GM12873 (cell line): ENCODE measurements around the gene SEC14L3.

Experiments
- TF ChIP-seq, protein P1 (sequence below): IDR thresholded peaks from 2 replicates; pipeline ENCODE4 v1.5.1; 2012; ENCODE audit warnings: low read depth, mild to moderate bottlenecking, moderate library complexity, low read length, control low read depth; ENCODE audit not compliant: insufficient read depth; ENCODE audit errors: missing control alignments

Gene SEC14L3

DNA sequence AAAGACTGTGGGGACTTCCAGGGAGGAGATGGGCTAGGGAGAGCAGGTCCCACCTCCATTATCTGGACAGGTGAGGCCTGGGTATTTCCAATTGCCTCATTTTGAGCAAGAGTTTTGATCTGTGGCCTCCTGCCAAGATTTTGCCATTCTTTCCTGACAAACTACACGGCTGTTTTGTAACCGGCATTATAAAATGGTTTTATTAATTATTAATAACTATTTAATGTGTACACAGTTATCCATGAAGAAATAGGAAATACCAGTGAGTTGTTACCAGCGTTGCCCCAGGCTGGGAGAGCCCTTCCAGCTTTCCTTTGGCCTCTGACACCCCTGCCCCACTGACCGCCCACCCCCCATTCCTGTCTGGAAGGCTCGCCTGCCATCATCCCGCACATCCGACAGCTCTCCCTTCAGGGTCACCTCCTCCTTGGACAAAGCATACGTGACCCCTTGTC lies 14.9 kb upstream of the SEC14L3 start:
- TF ChIP-seq, protein P1, sequence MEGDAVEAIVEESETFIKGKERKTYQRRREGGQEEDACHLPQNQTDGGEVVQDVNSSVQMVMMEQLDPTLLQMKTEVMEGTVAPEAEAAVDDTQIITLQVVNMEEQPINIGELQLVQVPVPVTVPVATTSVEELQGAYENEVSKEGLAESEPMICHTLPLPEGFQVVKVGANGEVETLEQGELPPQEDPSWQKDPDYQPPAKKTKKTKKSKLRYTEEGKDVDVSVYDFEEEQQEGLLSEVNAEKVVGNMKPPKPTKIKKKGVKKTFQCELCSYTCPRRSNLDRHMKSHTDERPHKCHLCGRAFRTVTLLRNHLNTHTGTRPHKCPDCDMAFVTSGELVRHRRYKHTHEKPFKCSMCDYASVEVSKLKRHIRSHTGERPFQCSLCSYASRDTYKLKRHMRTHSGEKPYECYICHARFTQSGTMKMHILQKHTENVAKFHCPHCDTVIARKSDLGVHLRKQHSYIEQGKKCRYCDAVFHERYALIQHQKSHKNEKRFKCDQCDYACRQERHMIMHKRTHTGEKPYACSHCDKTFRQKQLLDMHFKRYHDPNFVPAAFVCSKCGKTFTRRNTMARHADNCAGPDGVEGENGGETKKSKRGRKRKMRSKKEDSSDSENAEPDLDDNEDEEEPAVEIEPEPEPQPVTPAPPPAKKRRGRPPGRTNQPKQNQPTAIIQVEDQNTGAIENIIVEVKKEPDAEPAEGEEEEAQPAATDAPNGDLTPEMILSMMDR: no peak

DNA sequence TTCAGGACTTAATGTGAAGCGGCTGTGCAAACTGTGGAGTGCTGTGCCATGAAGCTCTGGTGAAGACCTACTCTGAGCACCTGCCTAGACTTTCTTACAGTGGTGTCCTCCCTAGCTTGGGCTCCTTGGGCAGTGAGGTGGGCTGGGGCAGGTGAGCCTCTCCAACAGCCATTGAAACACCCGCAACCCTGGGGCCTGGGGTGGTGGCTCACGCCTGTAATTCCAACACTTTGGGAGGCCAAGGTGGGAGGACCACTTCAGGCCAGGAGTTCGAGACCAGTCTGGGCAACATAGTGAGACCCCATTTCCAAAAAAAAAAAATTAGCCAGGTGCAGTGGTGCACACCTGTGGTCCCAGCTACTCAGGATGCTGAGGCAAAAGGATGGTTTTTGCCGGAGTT lies 14.3 kb upstream of the SEC14L3 start:
- TF ChIP-seq, protein P1: no peak

DNA sequence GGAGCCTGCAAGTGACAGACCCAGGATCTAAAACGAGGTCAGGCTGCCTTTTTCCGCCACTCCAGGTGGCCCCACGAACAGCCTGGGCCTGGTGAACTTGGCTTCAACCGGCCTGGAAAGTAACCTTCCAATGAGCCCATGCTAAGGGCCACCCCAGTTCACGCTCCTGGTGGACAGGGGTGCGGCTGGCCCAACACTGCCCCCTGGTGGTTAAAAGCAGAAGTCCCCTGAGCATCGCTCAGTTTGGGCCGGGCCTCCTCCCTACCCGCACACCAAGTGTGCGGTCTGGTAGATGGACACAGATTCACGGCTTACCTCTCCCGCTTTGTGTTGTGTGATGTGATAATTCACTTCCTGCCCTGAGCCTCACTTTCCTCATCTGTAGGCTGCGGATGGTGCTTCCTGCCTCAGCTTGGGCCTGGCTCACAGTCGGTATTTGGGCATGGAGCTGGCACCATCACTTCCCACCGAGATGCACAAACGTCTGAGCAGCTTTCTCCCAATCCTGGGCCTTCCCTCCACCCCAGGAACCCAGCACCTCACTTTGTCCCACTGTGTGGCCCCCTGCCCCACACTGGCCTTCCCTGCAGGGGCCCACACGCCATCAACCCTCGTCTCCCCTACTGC lies 13.7 kb upstream of the SEC14L3 start:
- TF ChIP-seq, protein P1: peak; percentile 95

DNA sequence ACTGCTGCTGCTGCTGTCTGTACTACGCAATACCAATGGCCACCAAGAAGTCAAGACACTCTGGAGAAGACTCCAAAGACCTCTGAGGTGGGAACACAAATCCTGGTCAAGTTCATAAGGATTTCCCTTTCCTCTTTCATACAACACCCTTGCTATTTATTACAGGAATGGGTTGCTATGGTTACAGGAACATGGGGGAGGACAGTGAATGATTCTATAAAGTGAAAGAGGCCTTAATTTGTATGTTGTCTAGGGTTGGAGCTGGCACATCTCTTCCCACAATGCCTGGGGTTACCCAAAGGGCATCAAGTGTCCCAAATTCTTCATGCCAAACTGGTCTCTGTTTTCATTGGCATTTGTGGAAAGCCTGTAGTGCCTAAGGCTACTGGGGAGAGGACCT lies 11.4 kb upstream of the SEC14L3 start:
- TF ChIP-seq, protein P1: no peak

DNA sequence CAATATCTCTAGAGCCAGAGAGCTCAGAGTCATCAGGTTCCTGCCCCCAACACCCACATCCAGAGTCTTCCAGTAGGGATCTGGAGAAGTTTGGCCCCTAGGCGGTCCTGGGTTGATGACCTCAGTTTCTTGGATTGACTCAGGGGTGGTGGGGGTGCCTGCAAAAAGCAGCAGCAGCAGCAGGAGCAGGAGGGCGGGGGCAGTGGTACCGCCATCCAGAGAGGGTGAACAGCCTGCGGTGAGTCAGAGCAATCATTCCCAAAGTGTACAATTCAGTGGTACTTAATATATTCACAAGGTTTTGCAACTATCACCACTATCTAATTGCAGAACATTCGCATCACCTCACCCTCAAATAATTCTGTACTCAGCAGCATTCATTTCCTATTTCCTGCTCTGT lies 9.9 kb upstream of the SEC14L3 start:
- TF ChIP-seq, protein P1: no peak

DNA sequence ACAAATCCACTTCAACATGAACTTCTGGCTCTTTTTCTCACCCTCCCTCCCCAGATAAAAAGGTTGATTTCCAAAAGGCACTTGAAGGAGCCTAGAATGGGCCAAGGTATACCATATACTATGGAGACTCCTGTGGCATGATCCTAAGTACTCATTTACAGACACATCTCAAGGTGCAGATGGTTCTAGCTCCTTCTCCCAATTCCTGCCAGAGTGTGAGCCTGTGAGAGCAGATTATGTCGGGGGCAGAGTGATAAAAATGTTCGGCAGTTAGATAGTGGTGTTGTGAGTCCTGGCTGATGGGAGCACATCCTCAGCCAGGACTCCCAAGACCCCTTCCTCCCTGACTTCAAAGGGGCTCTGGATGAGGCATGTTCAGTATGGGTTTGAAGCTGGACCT lies 8.2 kb upstream of the SEC14L3 start:
- TF ChIP-seq, protein P1: no peak

DNA sequence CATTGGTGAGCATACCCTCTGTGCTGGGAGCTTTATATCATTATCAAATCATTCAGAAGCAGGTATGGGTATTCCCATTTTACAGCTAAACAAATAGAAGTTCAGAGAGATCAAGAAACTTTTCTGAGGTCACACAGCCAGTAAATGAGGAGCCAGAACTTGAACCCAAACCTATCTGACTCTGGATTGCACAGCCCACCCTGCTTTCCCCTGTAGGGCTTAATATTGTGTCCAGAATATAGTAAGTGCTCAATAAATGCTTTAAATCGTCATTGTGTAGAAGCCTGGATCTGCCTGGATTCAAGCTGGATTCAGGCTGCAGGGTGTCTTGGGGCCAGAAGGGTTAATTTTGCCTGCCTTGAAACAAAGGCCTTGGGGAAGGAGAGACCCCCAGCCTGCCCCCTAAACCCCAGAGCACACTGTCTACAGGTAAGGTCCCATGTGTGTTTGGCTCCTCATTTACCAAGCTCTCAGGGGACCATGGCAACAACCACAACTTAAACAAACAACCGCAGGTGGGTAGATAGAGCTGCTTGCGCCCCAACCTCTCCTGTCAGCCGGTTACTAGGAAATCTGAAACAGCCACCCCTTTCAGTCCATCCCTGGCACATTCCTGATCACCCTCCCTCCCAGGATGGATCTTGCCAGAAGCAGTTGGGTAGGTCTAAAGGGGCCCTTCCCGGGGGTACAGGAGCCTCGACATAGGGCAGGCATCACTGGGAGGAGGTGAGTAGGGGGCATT lies 3.0 kb upstream of the SEC14L3 start:
- TF ChIP-seq, protein P1: no peak
